ENCODE measurements around the gene JAGN1. TPM values are rescaled to one million over a fixed set of nuclear protein-coding genes. Genes with fewer than 3 reads are reported as not detected.
"Not testable (repeated sequence)": the region's sequence is repeated elsewhere in the genome, so short reads cannot be mapped to it uniquely, and the experiment has no call there.

JAGN1 gene
- total RNA-seq, 1 donor from 2014 or later = 30.9 TPM

- DNase-seq (no peak), ATAC-seq (ENCODE audit: low read depth) (no peak)
- peaks cover 34% of the 10 kb centered on the region for H3K36me3 Mint-ChIP-seq (ENCODE audit: low read depth)
- H3K9me3 Mint-ChIP-seq = no peaks in the 10 kb centered on the region
- H3K4me3 Mint-ChIP-seq = no peak overlapping the region
- no peaks in the 10 kb centered on the region for H3K27me3 Mint-ChIP-seq
- ChIA-PET CTCF (interaction anchor here (1.8 kb wide), 1 partner anchor 10 kb away, joined by 5 read pairs; no protein-coding TSS in a partner anchor), POLR2A (interaction anchor here (1.5 to 4.6 kb wide), 2 partner anchors 8 to 11 kb away, joined by 5 to 76 read pairs; no protein-coding TSS in a partner anchor)
- H3K27ac Mint-ChIP-seq = no peak overlapping the region
- H3K4me1 Mint-ChIP-seq = peaks cover 39% of the 10 kb centered on the region
- TF ChIP-seq CTCF (IDR thresholded peaks at IDR 0.05) = no peak
- intact Hi-C loops (cut with micrococcal nuclease) = no loop called here
Observed at GRCh38 chr3:9935966-9936510, 45.6 kb downstream of the JAGN1 start.

GRCh38 chr3:9937486-9938238, 47.3 kb downstream of the JAGN1 start:
- CTCF ChIA-PET = no interaction called here
- DNase-seq (no peak), ATAC-seq (ENCODE audit: low read depth) (no peak)
- Mint-ChIP-seq H3K27me3 (no peaks in the 10 kb centered on the region), H3K36me3 (ENCODE audit: low read depth) (peaks cover 42% of the 10 kb centered on the region), H3K4me3 (no peak overlapping the region), H3K9me3 (no peaks in the 10 kb centered on the region), H3K4me1 (peaks cover 28% of the 10 kb centered on the region), H3K27ac (no peak overlapping the region)
- POLR2A ChIA-PET = no interaction called here
- intact Hi-C loops (cut with micrococcal nuclease) = no loop called here
- TF ChIP-seq CTCF (IDR thresholded peaks at IDR 0.05) = no peak

GRCh38 chr3:9938966-9939365, 48.6 kb downstream of the JAGN1 start:
- peaks cover 50% of the 10 kb centered on the region for H3K36me3 Mint-ChIP-seq (ENCODE audit: low read depth)
- CTCF ChIA-PET = no interaction called here
- intact Hi-C loops (cut with micrococcal nuclease) = no loop called here

GRCh38 chr3:9939906-9940305, 49.5 kb downstream of the JAGN1 start:
- H3K4me3 Mint-ChIP-seq; POLR2A ChIA-PET; H3K27me3 Mint-ChIP-seq; H3K9me3 Mint-ChIP-seq; H3K27ac Mint-ChIP-seq; intact Hi-C loops (cut with micrococcal nuclease); DNase-seq; ATAC-seq (ENCODE audit: low read depth); CTCF ChIA-PET: not testable (repeated sequence)
- peaks cover 15% of the 10 kb centered on the region for H3K4me1 Mint-ChIP-seq
- H3K36me3 Mint-ChIP-seq (ENCODE audit: low read depth) = peaks cover 52% of the 10 kb centered on the region

More at GRCh38 chr3:9938966-9939365, 48.6 kb downstream of the JAGN1 start:
- no peak for DNase-seq
- Mint-ChIP-seq H3K4me3 (no peak overlapping the region), H3K4me1 (peaks cover 23% of the 10 kb centered on the region), H3K9me3 (no peaks in the 10 kb centered on the region), H3K27ac (no peak overlapping the region), H3K27me3 (no peaks in the 10 kb centered on the region)
- POLR2A ChIA-PET = no interaction called here
- no peak for ATAC-seq (ENCODE audit: low read depth)
- no peak for TF ChIP-seq CTCF (IDR thresholded peaks at IDR 0.05)

- Mint-ChIP-seq H3K9me3 (no peaks in the 10 kb centered on the region), H3K27me3 (no peaks in the 10 kb centered on the region), H3K4me3 (no peak overlapping the region), H3K4me1 (peaks cover 8% of the 10 kb centered on the region), H3K36me3 (ENCODE audit: low read depth) (peaks cover 47% of the 10 kb centered on the region), H3K27ac (no peak overlapping the region)
- ATAC-seq (ENCODE audit: low read depth) = no peak
- no peak for DNase-seq
- intact Hi-C loops (cut with micrococcal nuclease) = no loop called here
- CTCF ChIA-PET = no interaction called here
- POLR2A ChIA-PET = no interaction called here
- TF ChIP-seq CTCF (IDR thresholded peaks at IDR 0.05) = no peak
Observed at GRCh38 chr3:9940746-9941145, 50.3 kb downstream of the JAGN1 start.

Measured in activated B cell treated with CpG ODN at 0.5 μM for 24 hours (primary cell).